ENCODE data around the gene TMEM238. TPM values are rescaled to one million over a fixed set of nuclear protein-coding genes. Genes with fewer than 3 reads are reported as not detected.

Gene TMEM238
- total and polyA plus RNA-seq, 9 donors: 0.10 to 31.2 (median 2.5) TPM; not detected in 1

DNA sequence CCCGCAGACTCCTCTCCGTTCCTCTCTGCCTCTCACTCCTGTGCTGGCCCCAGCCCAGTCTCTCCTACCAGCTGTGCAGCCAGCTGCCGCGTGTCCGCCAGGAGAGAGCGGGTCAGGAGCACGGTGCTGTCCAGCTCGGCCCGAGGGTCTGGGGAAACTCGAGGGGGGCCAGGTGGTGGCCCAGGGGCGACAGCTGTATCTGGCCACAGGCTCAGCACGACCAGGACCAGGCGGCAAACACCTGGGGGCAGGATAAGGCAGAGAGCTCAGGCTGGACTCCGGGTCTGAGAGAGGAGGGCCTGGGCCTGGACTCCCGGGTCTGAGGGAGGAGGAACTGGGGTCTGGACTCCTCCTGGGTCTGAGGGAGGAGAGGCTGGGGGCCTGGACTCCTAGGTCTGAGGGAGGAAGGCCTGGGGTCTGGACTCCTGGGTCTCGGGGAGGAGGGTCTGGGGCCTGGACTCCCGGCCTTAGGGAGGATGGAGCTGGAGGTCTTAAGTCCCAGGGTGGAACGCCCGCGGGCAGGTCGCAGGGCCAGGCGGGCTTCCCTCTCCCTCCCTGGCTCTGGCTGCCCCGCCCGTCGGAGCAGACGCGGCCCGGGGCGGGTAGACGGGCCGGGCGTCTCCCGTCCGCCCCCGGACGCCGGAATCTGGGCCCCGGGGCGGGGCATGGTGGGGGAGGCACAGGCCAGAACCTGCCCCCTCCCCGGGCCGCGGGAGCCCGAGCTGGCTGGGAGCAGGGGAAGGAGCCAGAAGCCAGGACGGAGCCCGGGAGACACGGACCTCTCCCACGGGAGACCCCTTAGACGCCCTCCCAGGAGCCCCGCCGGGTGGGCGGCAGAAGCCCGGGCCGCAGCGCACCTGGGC lies 15.2 kb downstream of the TMEM238 start:
- no peak for DNase-seq
- TF ChIP-seq POLR2A (IDR thresholded peaks at IDR 0.05) (no peak), EP300 (IDR thresholded peaks at IDR 0.05) (no peak)
- TF ChIP-seq, protein P1, sequence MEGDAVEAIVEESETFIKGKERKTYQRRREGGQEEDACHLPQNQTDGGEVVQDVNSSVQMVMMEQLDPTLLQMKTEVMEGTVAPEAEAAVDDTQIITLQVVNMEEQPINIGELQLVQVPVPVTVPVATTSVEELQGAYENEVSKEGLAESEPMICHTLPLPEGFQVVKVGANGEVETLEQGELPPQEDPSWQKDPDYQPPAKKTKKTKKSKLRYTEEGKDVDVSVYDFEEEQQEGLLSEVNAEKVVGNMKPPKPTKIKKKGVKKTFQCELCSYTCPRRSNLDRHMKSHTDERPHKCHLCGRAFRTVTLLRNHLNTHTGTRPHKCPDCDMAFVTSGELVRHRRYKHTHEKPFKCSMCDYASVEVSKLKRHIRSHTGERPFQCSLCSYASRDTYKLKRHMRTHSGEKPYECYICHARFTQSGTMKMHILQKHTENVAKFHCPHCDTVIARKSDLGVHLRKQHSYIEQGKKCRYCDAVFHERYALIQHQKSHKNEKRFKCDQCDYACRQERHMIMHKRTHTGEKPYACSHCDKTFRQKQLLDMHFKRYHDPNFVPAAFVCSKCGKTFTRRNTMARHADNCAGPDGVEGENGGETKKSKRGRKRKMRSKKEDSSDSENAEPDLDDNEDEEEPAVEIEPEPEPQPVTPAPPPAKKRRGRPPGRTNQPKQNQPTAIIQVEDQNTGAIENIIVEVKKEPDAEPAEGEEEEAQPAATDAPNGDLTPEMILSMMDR (IDR thresholded peaks at IDR 0.05): no peak
- H3K9me3 ChIP-seq: no peaks in the 10 kb centered on the region
- H3K4me3 ChIP-seq: no peak overlapping the region
- H3K4me1 ChIP-seq (ENCODE audit: insufficient read depth): no peaks in the 10 kb centered on the region
- H3K36me3 ChIP-seq: no peaks in the 10 kb centered on the region
- intact Hi-C loops (cut with DNase I): no loop called here
- H3K27ac ChIP-seq: no peak overlapping the region
- peaks cover 2% of the 10 kb centered on the region for H3K27me3 ChIP-seq
- 3 to 15% (median 5%) methylated on average over 25 to 54 of the region's 54 CpGs for WGBS, 3 donors

DNA sequence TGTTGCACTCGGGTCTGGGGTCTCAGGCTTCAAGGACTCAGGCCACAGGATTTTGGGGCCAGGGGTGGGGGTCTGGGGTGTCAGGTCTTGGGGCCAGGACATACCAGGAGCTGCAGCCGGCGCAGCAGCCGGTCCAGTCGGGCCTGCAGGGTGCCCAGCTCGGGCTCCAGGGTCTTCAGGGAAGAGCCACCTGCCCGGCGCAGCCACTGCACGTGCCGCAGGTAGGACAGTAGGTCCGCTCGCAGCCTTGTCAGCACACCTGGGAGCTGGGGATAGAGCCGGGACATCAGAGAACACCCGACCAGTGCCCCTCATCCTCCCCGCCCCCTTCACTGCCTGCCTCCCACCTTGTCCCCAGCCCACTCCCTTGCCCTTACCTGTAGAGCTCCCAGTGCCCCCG lies 16.0 kb downstream of the TMEM238 start:
- TF ChIP-seq POLR2A (IDR thresholded peaks at IDR 0.05): no peak
- TF ChIP-seq, protein P1 (IDR thresholded peaks at IDR 0.05): no peak
- TF ChIP-seq EP300 (IDR thresholded peaks at IDR 0.05): no peak
- WGBS, 3 donors: 86 to 88% (median 88%) methylated on average over 16 of the region's 16 CpGs
- peaks cover 2% of the 10 kb centered on the region for H3K27me3 ChIP-seq
- H3K27ac ChIP-seq: no peak overlapping the region
- no peaks in the 10 kb centered on the region for H3K36me3 ChIP-seq
- DNase-seq: no peak
- no peaks in the 10 kb centered on the region for H3K9me3 ChIP-seq
- intact Hi-C loops (cut with DNase I): no loop called here
- H3K4me3 ChIP-seq: no peak overlapping the region
- H3K4me1 ChIP-seq (ENCODE audit: insufficient read depth): no peaks in the 10 kb centered on the region

DNA sequence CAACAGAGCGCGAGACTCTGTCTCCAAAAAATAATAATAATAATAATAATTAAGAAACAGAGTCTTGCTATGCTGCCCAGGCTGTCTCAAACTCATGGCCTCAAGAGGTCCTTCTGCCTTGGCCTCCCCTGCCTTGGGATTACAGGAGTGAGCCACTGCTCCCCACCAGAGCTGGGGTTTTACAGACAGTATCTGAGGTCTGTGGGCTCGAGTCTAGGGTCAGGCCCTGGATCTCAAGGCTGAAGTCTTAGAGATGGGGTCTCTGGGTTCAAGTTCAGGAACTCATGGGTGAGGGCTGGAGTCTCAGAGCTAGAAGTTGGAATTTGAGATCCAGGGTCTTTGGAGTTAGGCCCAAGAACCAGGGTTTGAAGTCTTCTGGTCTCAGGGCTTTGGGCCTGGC lies 17.3 kb downstream of the TMEM238 start:
- intact Hi-C loops (cut with DNase I): no loop called here
- TF ChIP-seq POLR2A (IDR thresholded peaks at IDR 0.05) (no peak), EP300 (IDR thresholded peaks at IDR 0.05) (no peak)
- DNase-seq: no peak
- Histone ChIP-seq H3K27ac (no peak overlapping the region), H3K4me1 (ENCODE audit: insufficient read depth) (no peaks in the 10 kb centered on the region), H3K9me3 (no peaks in the 10 kb centered on the region), H3K27me3 (peaks cover 2% of the 10 kb centered on the region), H3K36me3 (no peaks in the 10 kb centered on the region), H3K4me3 (no peak overlapping the region)
- 63 to 98% (median 77%) methylated on average over 3 of the region's 3 CpGs for WGBS, 3 donors

DNA sequence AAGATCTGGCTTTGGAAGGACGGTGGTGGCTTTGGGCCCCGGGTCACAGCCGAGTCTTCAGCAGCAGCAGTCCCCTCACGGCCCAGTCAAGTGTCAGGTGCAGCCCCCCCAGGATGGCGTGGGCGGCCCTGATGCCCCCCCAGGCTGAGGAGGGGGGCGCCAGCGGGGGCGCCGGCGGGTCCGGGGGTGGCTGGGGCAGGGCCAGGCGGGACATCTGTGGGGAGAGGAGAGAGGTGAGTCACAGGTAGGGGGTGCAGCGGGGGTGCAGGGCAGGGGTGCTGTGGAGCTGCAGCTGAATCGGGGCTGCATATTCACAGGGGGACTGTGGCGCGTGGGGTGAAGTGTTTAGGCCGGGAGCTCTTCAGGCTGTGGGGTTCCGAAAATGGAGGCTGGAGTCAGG lies 18.1 kb downstream of the TMEM238 start:
- Histone ChIP-seq H3K27ac (no peak overlapping the region), H3K4me1 (ENCODE audit: insufficient read depth) (no peaks in the 10 kb centered on the region), H3K27me3 (peaks cover 2% of the 10 kb centered on the region), H3K9me3 (no peaks in the 10 kb centered on the region), H3K36me3 (no peaks in the 10 kb centered on the region), H3K4me3 (no peak overlapping the region)
- intact Hi-C loops (cut with DNase I): no loop called here
- TF ChIP-seq, protein P1 (IDR thresholded peaks at IDR 0.05): no peak
- no peak for TF ChIP-seq EP300 (IDR thresholded peaks at IDR 0.05)
- TF ChIP-seq POLR2A (IDR thresholded peaks at IDR 0.05): no peak
- WGBS, 3 donors: 70 to 78% (median 71%) methylated on average over 19 of the region's 19 CpGs
- DNase-seq: no peak

DNA sequence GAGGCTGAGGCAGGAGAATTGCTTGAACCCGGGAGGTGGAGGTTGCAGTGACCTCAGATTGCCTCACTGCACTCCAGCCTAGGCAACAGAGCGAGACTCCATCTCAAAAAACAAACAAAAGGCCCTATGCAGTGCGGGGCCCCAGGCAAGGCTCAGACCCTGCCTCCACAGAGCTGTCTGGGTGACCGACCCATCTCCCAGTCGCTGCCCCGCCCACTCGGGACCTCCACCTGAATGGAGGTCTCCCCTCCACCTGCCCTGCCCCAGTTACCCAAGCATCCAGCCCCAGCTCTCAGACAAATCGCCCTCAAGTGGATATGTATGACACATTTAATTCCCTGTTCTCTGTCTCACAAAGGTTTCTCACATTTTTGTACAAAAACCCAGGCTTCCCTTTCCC lies 18.8 kb downstream of the TMEM238 start:
- WGBS, 3 donors: 88 to 91% (median 89%) methylated on average over 8 of the region's 8 CpGs
- intact Hi-C loops (cut with DNase I): no loop called here

More for the DNA sequence above, 18.8 kb downstream of the TMEM238 start:
- Histone ChIP-seq H3K27me3 (peaks cover 2% of the 10 kb centered on the region), H3K36me3 (no peaks in the 10 kb centered on the region), H3K4me3 (no peak overlapping the region), H3K27ac (no peak overlapping the region), H3K9me3 (no peaks in the 10 kb centered on the region), H3K4me1 (ENCODE audit: insufficient read depth) (no peaks in the 10 kb centered on the region)
- no peak for DNase-seq
- no peak for TF ChIP-seq EP300 (IDR thresholded peaks at IDR 0.05)
- TF ChIP-seq POLR2A (IDR thresholded peaks at IDR 0.05): no peak
- TF ChIP-seq, protein P1 (IDR thresholded peaks at IDR 0.05): no peak
